Effector memory CD8-positive, alpha-beta T cell (primary cell): Measurements from ENCODE around the gene R3HCC1L.
A peak's percentile ranks its signal among the peaks of the same experiment; 100 is the strongest.
"Not testable (repeated sequence)": the region's sequence is repeated elsewhere in the genome, so short reads cannot be mapped to it uniquely, and the experiment has no call there.

Experiments
- ATAC-seq: fragments of 150-1000 bp; cut with Tn5 transposase; replicated peaks from 2 replicates; pipeline ENCODE4 v1.10.0; 2021; ENCODE audit warnings: mild to moderate bottlenecking, moderate library complexity
- DNase-seq, 3 experiments: peaks; one replicate each; pipeline ENCODE4 v3.0.0; 2021
- H3K27ac Mint-ChIP-seq, 2 donors: one replicate each; pipeline ENCODE4 v1.8.0; 2022; ENCODE audit warnings: mild to moderate bottlenecking in 2 of 2, mixed read lengths in 2 of 2, moderate library complexity in 2 of 2
- H3K27me3 Mint-ChIP-seq, 2 donors: one replicate each; pipeline ENCODE4 v1.8.0; 2022; ENCODE audit warnings: mixed read lengths in 2 of 2
- H3K36me3 Mint-ChIP-seq: one replicate; pipeline ENCODE4 v1.8.0; 2022; ENCODE audit warnings: mild to moderate bottlenecking, moderate library complexity, mixed read lengths; ENCODE audit not compliant: insufficient read depth
- H3K4me1 Mint-ChIP-seq, 2 donors: one replicate each; pipeline ENCODE4 v1.8.0; 2022; ENCODE audit warnings: low read depth in 2 of 2, mixed read lengths in 2 of 2
- H3K4me3 Mint-ChIP-seq, 2 donors: one replicate each; pipeline ENCODE4 v1.8.0; 2022; ENCODE audit warnings: mild to moderate bottlenecking in 2 of 2, mixed read lengths in 2 of 2, moderate library complexity in 2 of 2
- H3K9me3 Mint-ChIP-seq, 2 donors: one replicate each; pipeline ENCODE4 v1.8.0; 2022; ENCODE audit warnings: mixed read lengths in 2 of 2

The R3HCC1L gene

DNA sequence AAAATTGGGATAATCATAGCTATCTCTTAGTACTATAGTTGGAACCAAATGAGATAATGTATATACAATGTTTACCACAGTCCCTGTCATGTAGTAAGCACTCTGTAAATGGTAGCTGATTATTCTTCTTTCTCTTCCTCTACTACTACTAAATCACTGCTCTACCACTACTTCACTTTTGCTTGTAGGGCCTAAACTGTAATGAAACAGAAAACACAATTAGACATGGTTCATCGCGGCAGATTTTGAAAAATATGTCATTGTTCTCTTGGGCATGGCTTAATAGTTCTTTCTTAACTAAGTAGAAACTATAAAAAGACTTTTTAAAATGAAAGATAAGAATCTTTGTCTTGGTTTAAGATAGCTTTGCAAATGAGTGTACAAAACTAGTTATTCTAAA, 34.9 kb downstream of the R3HCC1L start:
- DNase-seq (no peak), ATAC-seq (no peak)
- Mint-ChIP-seq H3K4me1 (peaks cover 26 to 37% of the 10 kb centered on the region in 2 donors), H3K9me3 (no peaks in the 10 kb centered on the region), H3K36me3 (peaks cover 14% of the 10 kb centered on the region), H3K4me3 (no peak overlapping the region), H3K27ac (peak overlapping the region; percentile 1 to 5), H3K27me3 (no peaks in the 10 kb centered on the region)

DNA sequence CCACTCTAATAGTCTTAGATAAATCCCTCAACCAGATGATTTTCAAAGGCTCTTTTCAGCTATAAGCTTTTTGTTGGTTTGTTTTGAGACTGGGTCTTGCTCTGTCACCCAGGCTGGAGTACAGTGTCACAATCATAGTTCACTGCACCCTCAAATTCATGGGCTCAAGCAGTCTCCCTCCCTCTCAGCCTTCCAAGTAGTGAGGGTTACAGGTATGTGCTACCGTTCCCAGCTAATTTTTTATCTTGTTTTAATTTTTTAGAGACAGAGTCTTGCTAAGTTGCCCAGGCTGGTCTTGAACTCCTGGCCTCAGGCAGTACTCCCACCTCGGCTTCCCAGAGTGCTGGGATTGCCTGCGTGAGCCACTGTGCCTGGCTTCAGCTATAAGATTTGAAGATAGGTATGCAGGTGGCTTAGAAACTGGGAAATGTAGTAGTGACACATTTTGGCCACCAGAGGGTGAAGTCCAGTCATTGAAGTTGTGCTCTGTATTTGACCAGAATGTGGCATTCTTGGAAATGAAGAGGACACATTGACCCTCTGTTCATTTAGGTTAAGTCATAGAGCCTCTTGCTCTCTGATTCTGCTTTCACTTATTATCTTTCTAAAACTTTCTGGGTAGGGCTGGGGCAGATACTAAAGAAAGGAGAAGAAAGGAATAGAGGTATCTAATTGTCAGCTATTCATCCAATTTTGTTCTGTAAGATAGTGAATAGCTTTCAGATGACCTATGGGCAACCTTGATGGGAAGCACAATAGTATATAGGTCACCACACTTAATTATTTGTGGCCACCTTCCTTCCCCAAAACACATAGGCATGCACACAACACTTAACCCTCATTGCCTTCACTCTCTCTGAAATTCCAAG, 36.0 kb downstream of the R3HCC1L start:
- Mint-ChIP-seq H3K4me3 (no peak overlapping the region), H3K27ac (peak overlapping the region; percentile 26 to 72), H3K4me1 (peaks cover 25 to 43% of the 10 kb centered on the region in 2 donors), H3K9me3 (no peaks in the 10 kb centered on the region), H3K36me3 (peaks cover 16% of the 10 kb centered on the region), H3K27me3 (no peaks in the 10 kb centered on the region)
- ATAC-seq (peak; percentile 58), DNase-seq (peak in 2 of 3 experiments; percentile 18 to 22)

DNA sequence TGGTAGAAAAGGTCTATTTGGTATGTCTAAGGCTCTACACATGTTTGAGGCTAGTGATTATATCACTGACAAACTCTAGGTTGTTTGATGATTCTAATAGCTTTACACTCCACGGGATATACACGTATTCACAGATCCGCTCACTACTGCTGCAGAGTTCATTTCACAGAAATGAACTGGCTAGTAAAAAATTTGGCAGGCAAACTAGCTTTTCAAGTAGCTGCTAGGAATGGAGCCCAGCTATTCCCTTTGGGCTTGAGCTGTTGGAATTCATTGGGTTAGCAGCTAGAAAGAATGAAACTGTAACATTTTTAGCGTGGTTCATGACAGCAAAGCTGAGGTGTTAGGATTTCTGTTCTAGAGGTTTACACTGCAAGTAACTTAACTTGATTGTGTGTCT, 37.6 kb downstream of the R3HCC1L start:
- Mint-ChIP-seq H3K36me3 (peaks cover 16% of the 10 kb centered on the region), H3K4me1 (peaks cover 29 to 44% of the 10 kb centered on the region in 2 donors), H3K4me3 (no peak overlapping the region), H3K9me3 (no peaks in the 10 kb centered on the region), H3K27ac (no peak overlapping the region), H3K27me3 (no peaks in the 10 kb centered on the region)
- DNase-seq, result no peak
- ATAC-seq, result no peak

DNA sequence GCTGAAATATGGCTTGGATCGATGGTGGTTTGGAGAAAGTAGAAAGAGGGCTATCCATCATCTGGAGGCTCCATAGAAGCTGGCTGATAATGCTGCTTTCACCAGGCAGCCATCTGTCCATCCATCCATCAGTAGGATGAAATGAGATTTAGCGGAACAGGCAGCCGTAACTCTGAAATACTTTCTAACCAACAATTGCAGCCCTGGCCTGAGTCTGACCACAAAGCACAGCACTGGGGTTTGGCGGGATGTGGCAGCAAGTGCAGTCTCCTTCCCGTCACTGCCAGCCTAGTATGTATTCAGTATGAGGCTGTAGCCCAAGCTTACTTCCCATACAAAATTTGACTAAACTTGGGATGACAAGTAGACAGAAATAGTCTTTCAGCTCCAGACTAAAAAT, 38.0 kb downstream of the R3HCC1L start:
- peaks cover 34 to 47% of the 10 kb centered on the region in 2 donors for H3K4me1 Mint-ChIP-seq
- no peaks in the 10 kb centered on the region for H3K9me3 Mint-ChIP-seq
- H3K27me3 Mint-ChIP-seq, result no peaks in the 10 kb centered on the region
- H3K36me3 Mint-ChIP-seq, result peaks cover 16% of the 10 kb centered on the region
- DNase-seq (no peak), ATAC-seq (no peak)
- no peak overlapping the region for H3K27ac Mint-ChIP-seq
- H3K4me3 Mint-ChIP-seq, result no peak overlapping the region

DNA sequence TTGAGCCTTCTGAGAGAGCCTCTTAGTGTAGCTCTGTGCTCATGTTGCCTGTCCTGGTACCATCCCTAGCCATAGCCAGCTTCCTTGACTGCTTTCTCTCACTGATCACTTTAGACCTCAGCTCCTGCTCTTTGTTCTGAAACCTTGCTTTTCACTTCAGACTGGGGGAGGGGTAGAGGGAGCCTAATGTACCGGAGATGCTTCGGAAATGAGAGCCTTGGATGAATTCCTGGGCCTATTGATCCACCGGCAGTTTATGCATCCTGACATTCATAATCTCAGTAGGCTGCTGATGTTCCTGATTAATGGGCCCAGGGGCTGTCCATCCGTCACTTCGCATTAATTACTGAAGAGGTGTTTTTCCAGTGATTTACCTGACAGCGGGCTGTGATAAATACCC, 38.8 kb downstream of the R3HCC1L start:
- Mint-ChIP-seq H3K4me3 (no peak overlapping the region), H3K27ac (peak overlapping the region; percentile 15 to 26), H3K27me3 (no peaks in the 10 kb centered on the region), H3K36me3 (peaks cover 16% of the 10 kb centered on the region), H3K9me3 (no peaks in the 10 kb centered on the region), H3K4me1 (peaks cover 34 to 47% of the 10 kb centered on the region in 2 donors)
- no peak for ATAC-seq
- DNase-seq, result no peak

DNA sequence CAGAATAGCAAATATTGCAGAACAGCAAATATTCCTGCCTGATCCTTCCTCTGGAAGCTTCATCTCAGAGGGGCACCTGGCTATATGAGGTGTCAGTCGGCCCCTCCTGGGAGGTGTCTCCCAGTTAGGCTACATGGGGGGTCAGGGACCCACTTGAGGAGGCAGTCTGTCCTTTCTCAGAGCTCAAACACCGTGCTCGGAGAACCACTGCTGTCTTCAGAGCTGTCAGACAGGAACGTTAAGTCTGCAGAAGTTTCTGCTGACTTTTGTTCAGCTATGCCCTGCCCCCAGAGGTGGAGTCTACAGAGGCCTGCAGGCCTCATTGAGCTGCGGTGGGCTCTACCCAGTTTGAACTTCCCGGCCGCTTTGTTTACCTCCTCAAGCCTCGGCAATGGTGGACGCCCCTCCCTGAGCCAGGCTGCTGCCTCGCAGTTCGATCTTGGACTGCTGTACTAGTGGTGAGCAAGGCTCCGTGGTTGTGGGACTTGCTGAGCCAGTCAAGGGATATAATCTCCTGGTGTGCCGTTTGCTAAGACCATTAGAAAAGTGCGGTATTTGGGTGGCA, 48.0 kb downstream of the R3HCC1L start:
- ATAC-seq, H3K27me3 Mint-ChIP-seq, H3K36me3 Mint-ChIP-seq: not testable (repeated sequence)

DNA sequence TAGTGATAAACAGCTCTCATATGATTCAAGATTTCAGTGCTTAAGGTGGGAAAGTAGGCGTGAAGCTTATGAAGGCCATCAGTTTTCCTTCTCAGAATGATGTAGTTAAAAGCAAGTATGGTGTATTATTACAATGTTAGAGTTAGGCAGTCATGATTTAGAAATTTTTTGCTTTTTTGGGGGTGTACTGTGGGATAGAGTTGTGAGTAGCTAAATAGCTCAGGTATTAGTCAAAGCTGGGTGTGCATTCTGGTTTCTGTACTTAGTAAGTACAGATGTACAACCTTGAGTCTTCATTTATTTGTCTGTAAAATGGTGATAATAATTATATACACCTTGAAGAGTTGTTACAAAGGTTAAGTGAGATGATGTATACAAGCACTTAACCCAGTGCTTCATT, 52.2 kb downstream of the R3HCC1L start:
- Mint-ChIP-seq H3K27me3 (no peaks in the 10 kb centered on the region), H3K36me3 (peaks cover 14% of the 10 kb centered on the region), H3K4me1 (peaks cover 24 to 39% of the 10 kb centered on the region in 2 donors), H3K9me3 (no peaks in the 10 kb centered on the region), H3K27ac (no peak overlapping the region), H3K4me3 (no peak overlapping the region)
- no peak for DNase-seq
- ATAC-seq, result no peak

More for the DNA sequence above, 48.0 kb downstream of the R3HCC1L start:
- Mint-ChIP-seq H3K4me1 (peaks cover 51 to 80% of the 10 kb centered on the region in 2 donors), H3K4me3 (peak overlapping the region in 1 of 2 donors; percentile 11)
- DNase-seq, H3K27ac Mint-ChIP-seq, H3K9me3 Mint-ChIP-seq: not testable (repeated sequence)

DNA sequence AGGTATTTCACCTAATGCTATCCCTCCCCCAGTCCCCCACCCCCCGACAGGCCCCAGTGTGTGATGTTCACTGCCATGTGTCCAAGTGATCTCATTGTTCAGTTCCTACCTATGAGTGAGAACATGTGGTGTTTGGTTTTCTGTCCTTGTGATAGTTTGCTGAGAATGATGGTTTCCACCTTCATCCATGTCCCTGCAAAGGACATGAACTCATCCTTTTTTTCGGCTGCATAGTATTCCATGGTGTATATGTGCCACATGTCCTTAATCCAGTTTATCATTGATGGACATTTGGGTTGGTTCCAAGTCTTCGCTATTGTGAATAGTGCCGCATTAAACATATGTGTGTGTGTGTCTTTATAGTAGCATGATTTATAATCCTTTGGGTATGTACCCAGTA, 56.3 kb downstream of the R3HCC1L start:
- H3K36me3 Mint-ChIP-seq, result peaks cover 17% of the 10 kb centered on the region
- H3K4me3 Mint-ChIP-seq, DNase-seq, H3K27me3 Mint-ChIP-seq, H3K9me3 Mint-ChIP-seq, H3K4me1 Mint-ChIP-seq, H3K27ac Mint-ChIP-seq, ATAC-seq: not testable (repeated sequence)

DNA sequence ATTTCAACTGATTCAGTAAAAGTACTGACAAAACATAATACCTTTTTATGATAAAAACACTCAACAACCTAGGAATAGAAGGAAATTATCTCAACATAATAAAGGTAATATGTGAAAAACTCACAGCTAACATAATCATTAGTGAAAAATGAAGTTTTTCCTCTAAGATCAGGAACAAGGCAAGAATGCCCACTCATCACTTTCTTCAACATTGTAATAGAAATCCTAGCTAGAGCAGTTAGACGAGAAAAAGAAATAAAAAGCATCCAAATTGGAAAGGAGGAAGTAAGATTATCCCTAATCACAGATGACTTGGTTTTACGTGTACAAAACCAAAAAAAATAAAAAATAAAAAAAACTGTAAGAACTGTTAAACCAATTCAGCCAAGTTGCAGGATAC, 58.6 kb downstream of the R3HCC1L start:
- Mint-ChIP-seq H3K27ac (no peak overlapping the region), H3K4me3 (no peak overlapping the region), H3K36me3 (peaks cover 13% of the 10 kb centered on the region), H3K4me1 (peaks cover 13 to 18% of the 10 kb centered on the region in 2 donors), H3K27me3 (no peaks in the 10 kb centered on the region), H3K9me3 (no peaks in the 10 kb centered on the region)
- ATAC-seq, result no peak
- DNase-seq, result no peak

DNA sequence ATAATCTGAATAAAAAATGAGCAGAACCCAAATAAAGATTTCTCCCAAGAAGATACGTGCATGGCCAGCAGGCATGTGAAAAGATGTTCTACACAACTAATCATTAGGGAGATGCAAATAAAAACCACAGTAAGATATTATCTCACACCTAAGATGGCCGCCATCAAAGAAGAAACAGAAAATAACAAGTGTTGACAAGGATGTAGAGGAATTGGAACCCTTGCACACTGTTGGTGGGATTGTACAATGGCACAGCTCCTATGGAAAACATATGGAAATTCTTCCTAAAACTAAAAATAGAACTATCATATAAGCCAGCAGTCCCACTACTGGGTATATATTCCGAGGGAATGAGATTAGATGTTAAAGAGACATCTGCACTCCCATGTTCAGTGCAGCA, 60.2 kb downstream of the R3HCC1L start:
- Mint-ChIP-seq H3K4me3 (no peak overlapping the region), H3K27me3 (no peaks in the 10 kb centered on the region), H3K36me3 (peaks cover 13% of the 10 kb centered on the region), H3K9me3 (no peaks in the 10 kb centered on the region), H3K27ac (no peak overlapping the region), H3K4me1 (peaks cover 13 to 18% of the 10 kb centered on the region in 2 donors)
- ATAC-seq, result no peak
- no peak for DNase-seq

DNA sequence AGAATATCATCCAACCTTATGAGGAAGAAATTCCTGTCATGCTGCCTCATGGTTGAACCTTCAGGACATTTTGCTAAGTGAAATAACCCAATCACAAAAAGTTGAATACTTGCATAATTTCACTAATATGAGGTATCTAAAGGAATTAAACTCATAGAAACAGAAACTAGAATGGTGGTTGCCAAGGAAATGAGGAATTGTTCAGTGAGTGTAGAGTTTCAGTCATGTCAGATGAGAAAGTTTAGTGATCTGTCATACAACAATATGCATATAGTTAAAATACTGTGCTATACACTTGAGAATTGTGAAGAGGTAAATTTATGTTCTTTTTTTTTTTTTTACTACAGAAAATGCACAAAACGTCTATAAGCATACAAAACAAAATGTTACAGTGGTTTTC, 60.7 kb downstream of the R3HCC1L start:
- no peak for DNase-seq

DNA sequence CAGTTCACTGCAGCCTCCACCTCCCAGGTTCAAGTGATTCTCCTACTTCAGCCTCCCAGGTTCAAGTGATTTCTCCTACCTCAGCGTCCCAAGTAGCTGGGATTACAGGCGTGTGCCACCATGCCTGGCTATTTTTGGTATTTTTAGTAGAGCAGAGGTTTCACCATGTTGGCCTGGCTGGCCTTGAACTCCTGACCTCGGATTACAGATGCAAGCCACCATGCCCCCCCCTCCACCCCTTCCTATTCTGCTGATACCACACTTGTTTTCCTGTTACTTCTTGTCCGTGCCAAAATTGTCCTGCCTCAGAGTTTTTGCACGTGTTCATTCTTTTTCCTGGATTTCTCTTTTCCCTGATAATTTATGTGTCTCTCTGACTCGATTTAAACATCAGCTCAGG, 62.5 kb downstream of the R3HCC1L start:
- Mint-ChIP-seq H3K4me1 (peaks cover 17 to 18% of the 10 kb centered on the region in 2 donors), H3K9me3 (no peaks in the 10 kb centered on the region), H3K27ac (no peak overlapping the region), H3K4me3 (no peak overlapping the region), H3K27me3 (no peaks in the 10 kb centered on the region), H3K36me3 (peaks cover 7% of the 10 kb centered on the region)
- no peak for ATAC-seq
- DNase-seq, result no peak

More for the DNA sequence above, 60.7 kb downstream of the R3HCC1L start:
- no peaks in the 10 kb centered on the region for H3K9me3 Mint-ChIP-seq
- no peak overlapping the region for H3K27ac Mint-ChIP-seq
- peaks cover 13% of the 10 kb centered on the region for H3K36me3 Mint-ChIP-seq
- no peak for ATAC-seq
- H3K4me3 Mint-ChIP-seq, result no peak overlapping the region
- no peaks in the 10 kb centered on the region for H3K27me3 Mint-ChIP-seq
- peaks cover 13 to 18% of the 10 kb centered on the region in 2 donors for H3K4me1 Mint-ChIP-seq

DNA sequence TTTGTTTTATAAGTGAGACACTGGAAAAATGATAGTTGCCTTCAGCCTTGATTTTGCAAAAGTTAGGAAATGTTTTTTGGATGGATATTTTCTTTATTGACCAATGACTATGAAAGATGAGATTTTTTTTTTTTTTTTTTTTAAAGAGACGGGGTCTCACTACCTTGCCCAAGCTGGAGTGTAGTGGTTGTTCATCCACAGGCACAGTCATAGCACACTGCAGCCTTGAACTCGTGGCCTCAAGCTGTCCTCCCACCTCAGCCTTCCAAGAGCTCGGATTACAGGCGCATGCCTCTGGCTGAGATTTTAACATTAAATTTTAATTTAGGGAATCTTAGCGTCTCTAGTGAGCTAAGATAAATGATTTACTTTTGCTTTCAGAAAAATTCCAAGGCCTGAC, 67.3 kb downstream of the R3HCC1L start:
- Mint-ChIP-seq H3K4me3 (no peak overlapping the region), H3K27me3 (no peaks in the 10 kb centered on the region), H3K9me3 (no peaks in the 10 kb centered on the region), H3K4me1 (peaks cover 16 to 30% of the 10 kb centered on the region in 2 donors), H3K36me3 (peaks cover 4% of the 10 kb centered on the region), H3K27ac (peak overlapping the region in 1 of 2 donors; percentile 74)
- DNase-seq (no peak), ATAC-seq (no peak)

DNA sequence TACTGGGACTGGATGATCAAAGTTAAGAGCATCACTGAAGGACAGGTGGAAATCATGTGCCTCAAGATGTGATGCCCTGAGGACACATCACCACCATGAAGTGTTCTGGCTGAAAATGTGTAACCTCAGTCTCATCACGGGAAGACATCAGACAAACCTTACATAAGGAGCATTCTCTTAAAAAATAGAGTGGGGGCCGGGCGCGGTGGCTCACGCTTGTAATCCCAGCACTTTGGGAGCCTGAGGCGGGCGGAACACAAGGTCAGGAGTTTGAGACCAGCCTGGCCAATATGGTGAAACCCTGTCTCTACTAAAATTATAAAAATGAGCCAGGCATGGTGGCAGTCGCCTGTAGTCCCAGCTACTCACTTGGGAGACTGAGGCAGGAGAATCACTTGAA, 67.9 kb downstream of the R3HCC1L start:
- peaks cover 12 to 30% of the 10 kb centered on the region in 2 donors for H3K4me1 Mint-ChIP-seq
- no peak overlapping the region for H3K4me3 Mint-ChIP-seq
- ATAC-seq (no peak), DNase-seq (no peak)
- H3K27ac Mint-ChIP-seq, result no peak overlapping the region
- no peaks in the 10 kb centered on the region for H3K27me3 Mint-ChIP-seq
- H3K9me3 Mint-ChIP-seq, result no peaks in the 10 kb centered on the region
- peaks cover 4% of the 10 kb centered on the region for H3K36me3 Mint-ChIP-seq
